B cell (primary cell): Measurements from ENCODE around the gene IL26. TPM values are rescaled to one million over a fixed set of nuclear protein-coding genes. Genes with fewer than 3 reads are reported as not detected.

Experiments
- ATAC-seq: fragments of 200-7000 bp; cut with Tn5 transposase; one replicate; pipeline ENCODE4 v1.10.0; 2021; ENCODE audit warnings: low read depth, mild to moderate bottlenecking, moderate number of reproducible peaks, moderate library complexity
- CTCF ChIA-PET: fragments of 350-600 bp; sonication (Branson Sonifier 250); formaldehyde crosslinking; loops from one replicate; lab custom pipeline; 2021; ENCODE audit warnings: antibody characterized with exemption, inconsistent platforms; lab: Charles Lee
- POLR2A ChIA-PET: fragments of 350-600 bp; sonication (Branson Sonifier 250); formaldehyde crosslinking; loops from one replicate; lab custom pipeline; 2021; ENCODE audit warnings: antibody characterized with exemption; lab: Charles Lee
- DNase-seq: peaks from one replicate; pipeline ENCODE4 v3.0.0; 2013
- H2AFZ ChIP-seq: 2 replicates; pipeline ENCODE4 v1.6.1; 2012; ENCODE audit warnings: mild to moderate bottlenecking, low read depth, low read length; ENCODE audit not compliant: insufficient read depth, poor library complexity, severe bottlenecking
- H3K27ac ChIP-seq, 2 donors: 1 replicate in 1 of 2; 2 replicates in 1 of 2; pipeline ENCODE4 v1.5.1; 2012 to 2013; ENCODE audit warnings: low read length in 2 of 2, mild to moderate bottlenecking in 2 of 2, moderate library complexity in 1 of 2
- H3K27me3 ChIP-seq, 4 experiments: fragments of 200-600 bp in 1 of 4; sonication (generic) in 1 of 4; replicated peaks in 1 of 4; 1 replicate in 2 of 4; 2 replicates in 2 of 4; pipeline versions ENCODE4 v1.6.1 to v1.7.0; 2013 to 2016; ENCODE audit warnings: low read length in 3 of 4, mild to moderate bottlenecking in 2 of 4, mixed read lengths in 1 of 4, moderate library complexity in 1 of 4; ENCODE audit not compliant: insufficient read depth in 4 of 4, control insufficient read depth in 3 of 4; ENCODE audit errors: control extremely low read depth in 1 of 4
- H3K36me3 ChIP-seq, 2 experiments: replicated peaks in 1 of 2; 1 replicate in 1 of 2; 2 replicates in 1 of 2; pipeline versions ENCODE4 v1.6.1 to v1.7.1; 2013; ENCODE audit warnings: low read length in 1 of 2; ENCODE audit not compliant: insufficient read depth in 2 of 2, control insufficient read depth in 1 of 2; ENCODE audit errors: control extremely low read depth in 1 of 2, extremely low read depth in 1 of 2
- H3K4me1 ChIP-seq, 2 donors: fragments of 200-600 bp in 1 of 2; sonication (generic) in 1 of 2; 1 replicate in 1 of 2; 2 replicates in 1 of 2; pipeline versions ENCODE4 v1.5.1 to v1.6.1; 2013 to 2017; ENCODE audit warnings: low read length in 2 of 2; ENCODE audit not compliant: control insufficient read depth in 2 of 2, insufficient read depth in 2 of 2
- H3K4me2 ChIP-seq: replicated peaks from 2 replicates; pipeline ENCODE3; 2012; ENCODE audit warnings: mild to moderate bottlenecking, low read depth, low read length; ENCODE audit not compliant: poor library complexity, severe bottlenecking
- H3K4me3 ChIP-seq, 5 experiments: fragments of 200-600 bp in 1 of 5; sonication (generic) in 1 of 5; 1 replicate in 3 of 5; 2 replicates in 2 of 5; pipeline versions ENCODE4 v1.5.1 to v1.7.0; 2011 to 2016; ENCODE audit warnings: low read length in 4 of 5, mild to moderate bottlenecking in 4 of 5, low read depth in 2 of 5, control low read depth in 1 of 5, moderate library complexity in 1 of 5; ENCODE audit not compliant: insufficient read depth in 1 of 5; ENCODE audit errors: control extremely low read depth in 1 of 5, extremely low read depth in 1 of 5
- H3K79me2 ChIP-seq: fragments of 200-600 bp; sonication (generic); one replicate; pipeline ENCODE4 v1.6.0; 2016; ENCODE audit warnings: low read length; ENCODE audit not compliant: control insufficient read depth, insufficient read depth
- H3K9ac ChIP-seq: fragments of 200-600 bp; sonication (generic); 2 replicates; pipeline ENCODE4 v1.6.1; 2017; ENCODE audit warnings: mild to moderate bottlenecking, low read length, moderate library complexity
- H3K9me3 ChIP-seq, 3 donors: one replicate each; pipeline versions ENCODE4 v1.6.1 to v1.7.1; 2013; ENCODE audit warnings: low read length in 2 of 3; ENCODE audit not compliant: control insufficient read depth in 2 of 3, insufficient read depth in 1 of 3; ENCODE audit errors: control extremely low read depth in 1 of 3
- H4K20me1 ChIP-seq: 2 replicates; pipeline ENCODE4 v1.6.0; 2012; ENCODE audit warnings: mild to moderate bottlenecking, low read length; ENCODE audit not compliant: insufficient read depth, control insufficient read depth, poor library complexity, severe bottlenecking
- H3K27ac Mint-ChIP-seq: one replicate; pipeline ENCODE4 v1.8.0; 2021; ENCODE audit warnings: mixed read lengths
- H3K27me3 Mint-ChIP-seq: one replicate; pipeline ENCODE4 v1.8.0; 2021; ENCODE audit warnings: mixed read lengths
- H3K4me1 Mint-ChIP-seq: one replicate; pipeline ENCODE4 v1.8.0; 2021; ENCODE audit warnings: mixed read lengths
- H3K4me3 Mint-ChIP-seq: one replicate; pipeline ENCODE4 v1.8.0; 2021; ENCODE audit warnings: mixed read lengths
- H3K9me3 Mint-ChIP-seq: one replicate; pipeline ENCODE4 v1.8.0; 2022; ENCODE audit warnings: mixed read lengths; ENCODE audit not compliant: insufficient read depth
- EZH2 ChIP-seq: IDR thresholded peaks from 2 replicates; pipeline ENCODE4 v1.6.1; 2012; ENCODE audit warnings: borderline replicate concordance, low read depth, mild to moderate bottlenecking, moderate library complexity, low read length; ENCODE audit not compliant: insufficient read depth, poor library complexity, severe bottlenecking
- WGBS: methylation state at CpG from one replicate; pipeline ENCODE4 v1.1.5; 2013; ENCODE audit warnings: missing lambda C conversion rate; ENCODE audit not compliant: insufficient coverage; 5-methylcytosine and 5-hydroxymethylcytosine counted together
- intact Hi-C: fragments of 100-400 bp; cut with micrococcal nuclease; formaldehyde crosslinking; loops from one replicate; pipeline ENCODE4 v1.10.0; 2022
- polyA plus RNA-seq: library from polyadenylated mRNA; depleted of rRNA; stranded (reverse); fragments of >200 nt; gene quantifications from 2 replicates; pipeline ENCODE4 v1.2.3, GENCODE V29; 2012
- total RNA-seq, 2 donors: library from RNA; stranded (reverse); fragments of 120-200 nt in 1 of 2; gene quantifications; 1 replicate in 1 of 2; 2 replicates in 1 of 2; pipeline versions ENCODE4 v1.2.3 to v1.2.4, GENCODE V29; 2013 to 2022
- TF ChIP-seq, protein P1 (sequence below): fragments of 200-600 bp; IDR thresholded peaks from one replicate; pipeline ENCODE4 v1.8.0; 2022; ENCODE audit warnings: antibody characterized with exemption, mild to moderate bottlenecking

The IL26 gene
- total and polyA plus RNA-seq, 2 donors (not counting 1 experiment from before 2014, with no cell fraction given), result not detected

DNA sequence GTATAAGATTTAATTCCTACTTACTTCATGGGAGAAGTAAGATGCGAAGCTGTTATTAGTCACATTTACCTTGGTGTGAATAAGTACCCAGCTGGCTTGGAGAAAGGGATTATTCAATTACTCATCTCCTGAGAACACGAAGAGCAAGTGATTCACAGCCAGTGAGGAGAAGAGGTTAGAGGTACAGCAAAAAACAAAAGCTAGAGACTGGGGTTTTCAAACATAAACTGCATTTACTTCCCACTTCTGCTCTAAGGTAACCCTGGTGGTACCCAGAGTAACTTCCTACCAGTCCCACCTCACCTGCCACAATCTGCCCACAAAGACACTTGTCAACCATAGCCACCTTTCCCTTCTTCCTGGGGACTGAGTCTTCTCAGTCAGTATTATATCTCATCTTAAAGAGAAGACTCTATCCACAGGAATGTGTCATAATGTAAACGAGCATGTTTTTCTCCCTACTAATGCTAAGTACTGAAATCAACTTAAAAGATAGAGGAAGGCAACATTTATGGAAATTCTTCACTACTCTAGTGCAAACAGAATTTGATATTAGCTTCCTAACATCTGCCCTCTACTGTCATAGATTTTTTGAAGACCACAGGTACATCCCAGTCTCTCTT lies 33.8 kb upstream of the IL26 start:
- Histone ChIP-seq H3K9me3 (no peaks in the 10 kb centered on the region), H3K27me3 (peaks cover 0 to 4% (median 0%) of the 10 kb centered on the region in 4 experiments), H3K4me2 (no peak overlapping the region), H3K4me1 (no peaks in the 10 kb centered on the region), H4K20me1 (no peaks in the 10 kb centered on the region), H2AFZ (no peak overlapping the region), H3K4me3 (no peak overlapping the region), H3K9ac (no peak overlapping the region), H3K36me3 (no peaks in the 10 kb centered on the region), H3K27ac (no peak overlapping the region), H3K79me2 (no peaks in the 10 kb centered on the region)
- Mint-ChIP-seq H3K4me3 (no peak overlapping the region), H3K27me3 (peaks cover 12% of the 10 kb centered on the region), H3K27ac (no peak overlapping the region), H3K4me1 (no peaks in the 10 kb centered on the region), H3K9me3 (no peaks in the 10 kb centered on the region)
- WGBS, result no CpG with 5 or more reads among the region's 3 CpGs
- ATAC-seq, result no peak
- intact Hi-C loops, result no loop called here
- TF ChIP-seq, protein P1, sequence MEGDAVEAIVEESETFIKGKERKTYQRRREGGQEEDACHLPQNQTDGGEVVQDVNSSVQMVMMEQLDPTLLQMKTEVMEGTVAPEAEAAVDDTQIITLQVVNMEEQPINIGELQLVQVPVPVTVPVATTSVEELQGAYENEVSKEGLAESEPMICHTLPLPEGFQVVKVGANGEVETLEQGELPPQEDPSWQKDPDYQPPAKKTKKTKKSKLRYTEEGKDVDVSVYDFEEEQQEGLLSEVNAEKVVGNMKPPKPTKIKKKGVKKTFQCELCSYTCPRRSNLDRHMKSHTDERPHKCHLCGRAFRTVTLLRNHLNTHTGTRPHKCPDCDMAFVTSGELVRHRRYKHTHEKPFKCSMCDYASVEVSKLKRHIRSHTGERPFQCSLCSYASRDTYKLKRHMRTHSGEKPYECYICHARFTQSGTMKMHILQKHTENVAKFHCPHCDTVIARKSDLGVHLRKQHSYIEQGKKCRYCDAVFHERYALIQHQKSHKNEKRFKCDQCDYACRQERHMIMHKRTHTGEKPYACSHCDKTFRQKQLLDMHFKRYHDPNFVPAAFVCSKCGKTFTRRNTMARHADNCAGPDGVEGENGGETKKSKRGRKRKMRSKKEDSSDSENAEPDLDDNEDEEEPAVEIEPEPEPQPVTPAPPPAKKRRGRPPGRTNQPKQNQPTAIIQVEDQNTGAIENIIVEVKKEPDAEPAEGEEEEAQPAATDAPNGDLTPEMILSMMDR, result no peak
- TF ChIP-seq EZH2, result no peak
- DNase-seq, result no peak
- POLR2A ChIA-PET, result no interaction called here
- CTCF ChIA-PET, result interaction anchor here (0.5 to 1.1 kb wide), 2 partner anchors 37 to 219 kb away, joined by 3 read pairs; no protein-coding TSS in a partner anchor

- Histone ChIP-seq H3K9ac (no peak within 1 kb of the TSS), H3K79me2 (no peaks in the 10 kb centered on the region), H4K20me1 (no peaks in the 10 kb centered on the region), H3K9me3 (no peaks in the 10 kb centered on the region), H3K4me1 (no peaks in the 10 kb centered on the region), H3K27ac (no peak within 1 kb of the TSS), H3K36me3 (no peaks in the 10 kb centered on the region), H3K4me3 (no peak within 1 kb of the TSS), H3K4me2 (no peak within 1 kb of the TSS), H2AFZ (no peak within 1 kb of the TSS), H3K27me3 (peaks cover 0 to 3% (median 0%) of the 10 kb centered on the region in 4 experiments)
- ATAC-seq (no peak), DNase-seq (no peak)
- TF ChIP-seq, protein P1, result no peak
- no peak for TF ChIP-seq EZH2
- Mint-ChIP-seq H3K4me1 (no peaks in the 10 kb centered on the region), H3K27me3 (peaks cover 19% of the 10 kb centered on the region), H3K9me3 (no peaks in the 10 kb centered on the region), H3K4me3 (no peak within 1 kb of the TSS), H3K27ac (no peak within 1 kb of the TSS)
- intact Hi-C loops, result no loop called here
- 17% methylated on average over 1 of the region's 7 CpGs for WGBS
- CTCF ChIA-PET, result interaction anchor here (0.7 to 0.8 kb wide), 2 partner anchors 18 to 30 kb away, joined by 3 read pairs; no protein-coding TSS in a partner anchor
- POLR2A ChIA-PET, result no interaction called here
Measured at GRCh38 chr12:68253504-68253903, 27.9 kb upstream of the IL26 start, which contains the start of gene IL22. Gene IL22 (minus strand): TSS chr12:68253604. CDS start chr12:68253448, 156 bp downstream.
